SW480 (cell line): ENCODE data around the gene TMEM272.

Experiments used
- DNase-seq: peaks from one replicate; pipeline ENCODE4 v3.0.0-alpha.2; 2016; ENCODE audit warnings: low spot score

The TMEM272 gene

DNA sequence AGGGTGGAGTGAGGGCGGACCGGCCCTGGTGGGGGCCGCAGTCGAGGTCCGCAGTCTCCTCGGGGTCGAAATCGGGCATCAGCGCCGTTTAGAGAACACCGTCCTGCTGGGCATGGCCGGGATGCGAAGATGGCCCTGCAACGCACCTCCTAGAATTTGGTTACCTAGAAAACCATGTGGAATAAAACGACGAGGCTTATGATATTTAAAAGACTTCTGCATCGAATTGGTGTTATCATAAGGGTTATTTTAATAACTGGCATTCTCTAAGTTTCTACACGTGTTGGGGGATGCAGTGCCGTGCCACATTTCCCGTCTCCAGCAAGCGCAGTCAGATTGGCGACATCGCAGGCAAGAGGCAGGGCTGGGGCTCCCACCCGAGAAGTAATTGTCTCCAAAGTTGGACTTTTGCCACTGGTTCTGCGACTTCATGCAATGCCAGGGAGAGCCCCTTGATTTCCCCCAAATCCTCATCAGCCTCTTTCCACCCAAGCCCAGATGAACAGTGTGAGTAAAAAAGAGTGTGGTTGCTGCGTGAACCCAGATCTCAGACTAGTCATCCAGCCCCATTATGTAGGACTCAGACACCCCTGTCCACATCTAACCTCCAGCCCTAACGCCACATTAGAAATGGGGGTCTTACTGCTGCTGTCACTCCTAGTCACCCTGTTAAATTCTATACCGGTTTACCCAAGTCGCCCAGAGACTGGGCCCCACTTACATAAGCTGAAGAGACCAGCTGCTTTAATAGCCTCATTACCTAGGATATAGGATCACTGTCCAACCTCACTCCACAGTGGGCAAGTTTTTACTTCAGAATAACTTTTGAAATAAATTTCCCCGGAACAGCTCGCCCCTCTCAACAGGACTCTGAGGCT is 40.4 kb downstream of the TMEM272 start:
- no peak for DNase-seq

DNA sequence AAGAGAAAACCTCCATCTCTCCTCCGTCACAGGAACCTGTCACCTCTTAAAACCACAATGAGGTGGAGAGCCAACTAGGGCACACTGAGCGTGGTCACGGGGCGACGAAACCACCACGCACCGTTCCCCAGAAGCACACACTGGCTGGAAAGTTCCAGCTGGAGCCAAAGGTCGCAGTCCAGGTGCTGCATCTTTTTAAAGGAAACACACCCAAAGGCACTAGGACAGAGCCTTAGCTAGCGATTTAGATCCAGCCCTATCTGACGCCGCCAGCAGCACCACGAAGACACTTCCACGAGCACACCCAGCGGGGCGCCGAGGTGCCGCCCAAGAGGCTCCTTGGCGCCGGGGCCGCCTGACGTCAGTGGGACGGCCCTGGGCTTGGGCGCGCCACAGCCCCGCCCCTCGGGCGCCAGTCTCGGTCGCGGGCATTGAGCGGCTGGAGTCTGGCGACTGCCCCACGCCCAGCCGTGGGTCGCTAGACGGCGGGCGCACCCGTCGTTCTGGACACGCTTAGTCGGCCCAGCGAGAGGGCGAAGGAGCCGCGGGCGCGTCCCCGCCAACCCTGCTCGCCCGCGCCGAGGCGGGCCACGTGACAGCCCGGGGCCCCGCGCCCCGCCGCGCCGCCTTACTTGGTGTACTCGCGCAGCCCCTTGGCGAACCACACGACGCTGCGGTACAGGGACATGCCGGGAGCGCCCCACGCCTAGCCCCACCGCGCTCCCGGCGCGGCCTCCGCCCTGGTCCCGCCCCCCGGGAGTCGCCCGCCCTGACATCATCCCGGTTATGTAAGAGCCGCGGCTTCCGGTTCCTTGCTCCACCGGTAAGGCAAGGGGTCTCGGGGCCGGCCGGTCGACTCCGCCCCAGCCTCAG is 41.3 kb downstream of the TMEM272 start, which contains the start of gene DHRS12:
Gene DHRS12, minus strand, starts transcription at position 742 of the 873 bp plus-strand sequence. CDS start 4,504 bp downstream, outside the sequence.
- DNase-seq, result peak; percentile 79

DNA sequence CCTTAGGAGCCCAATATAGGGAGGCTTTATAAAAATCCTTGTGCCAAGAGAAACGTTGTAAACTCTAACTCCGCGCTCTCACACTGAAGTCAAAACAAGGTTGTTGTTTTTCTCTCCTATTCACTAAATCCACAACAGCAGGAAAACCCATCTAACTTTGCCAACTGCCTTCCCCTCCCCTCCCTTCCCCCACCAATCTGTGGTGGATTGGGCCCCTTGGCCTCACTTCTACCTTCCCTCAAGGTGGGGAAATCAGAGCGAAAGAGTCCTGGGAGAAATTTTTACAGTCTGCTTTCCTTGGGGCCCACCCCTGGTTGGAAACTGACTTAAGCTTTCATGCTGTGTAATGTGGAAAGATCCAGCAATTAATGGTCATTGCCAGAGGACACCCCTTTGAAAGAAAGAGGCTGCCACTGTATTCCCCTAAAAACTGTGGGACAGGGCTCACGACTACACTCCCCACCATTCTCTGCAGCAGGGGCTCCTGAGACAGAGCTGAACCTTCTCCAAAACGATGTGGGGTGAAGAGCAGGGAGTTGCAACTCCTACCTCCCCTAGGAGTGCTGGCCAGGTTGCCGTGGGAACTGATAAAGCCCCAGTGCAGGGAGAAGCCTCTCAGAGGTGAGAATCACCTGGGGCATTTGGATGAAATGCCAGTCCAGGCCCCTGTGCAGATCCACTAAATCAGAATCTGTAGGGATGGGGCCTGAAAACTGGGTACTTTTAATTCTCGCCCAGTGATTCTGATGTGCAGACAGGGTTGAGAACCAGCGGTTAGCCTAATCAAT is 42.2 kb downstream of the TMEM272 start:
- no peak for DNase-seq

DNA sequence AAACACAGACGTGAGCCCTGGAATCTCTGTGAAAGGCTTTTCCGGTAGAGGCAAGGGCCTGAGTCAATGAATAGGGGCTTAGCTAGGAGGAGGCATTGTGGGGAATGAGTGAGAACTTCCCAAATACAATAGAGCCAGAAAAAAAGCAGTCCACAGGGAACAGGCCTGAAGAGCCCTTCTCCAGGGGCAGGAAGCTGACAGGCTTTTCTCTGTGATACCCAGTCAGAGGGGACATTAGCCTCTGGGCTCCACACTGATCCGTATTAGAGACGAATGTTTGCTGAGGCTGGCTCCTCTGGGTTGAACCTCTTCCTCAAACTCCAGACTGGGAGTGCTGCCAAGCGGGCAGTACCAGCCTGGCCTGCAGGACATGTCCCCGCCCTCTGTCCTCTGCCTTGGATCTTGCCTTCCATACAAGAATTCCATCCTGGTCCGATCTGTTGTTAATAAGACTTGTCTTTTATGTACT is 43.3 kb downstream of the TMEM272 start:
- no peak for DNase-seq

DNA sequence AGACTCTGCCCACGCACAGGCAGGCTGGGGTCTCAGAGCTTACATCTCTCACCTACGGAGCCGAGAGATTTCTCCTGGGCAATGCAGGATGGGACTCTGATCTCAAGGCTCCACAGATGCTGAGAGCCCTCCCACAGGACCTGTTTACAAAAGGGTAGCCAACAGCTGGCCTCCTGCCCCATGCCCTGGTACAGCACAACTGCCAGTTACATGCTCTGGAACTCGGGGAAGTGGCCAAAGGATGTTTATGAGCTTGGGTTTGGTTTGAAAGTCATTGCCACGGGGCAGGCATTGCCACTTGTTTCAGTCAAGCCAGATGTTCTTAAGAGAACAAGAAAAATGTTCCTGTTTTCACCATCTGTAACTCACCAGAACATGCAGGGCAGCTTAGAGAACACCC is 44.5 kb downstream of the TMEM272 start:
- no peak for DNase-seq

DNA sequence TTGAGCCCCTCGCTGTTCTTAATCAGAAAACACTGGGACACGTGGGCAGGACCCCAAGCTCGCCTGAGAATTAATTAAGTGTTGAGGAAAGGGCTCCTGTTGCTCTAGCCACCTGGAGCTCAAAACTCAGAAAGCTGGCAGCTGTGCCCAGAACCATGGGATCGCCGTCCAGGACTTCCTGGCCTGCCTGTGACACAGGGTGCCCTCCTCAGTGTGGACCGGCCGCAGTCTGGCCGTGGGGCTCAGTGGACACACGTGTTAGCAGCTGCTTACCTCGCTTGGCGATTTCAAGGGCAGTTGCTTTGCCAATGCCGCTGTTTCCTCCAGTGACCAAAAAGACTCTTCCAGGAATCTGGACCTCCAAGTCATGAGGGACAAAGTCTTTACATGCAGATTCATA is 45.7 kb downstream of the TMEM272 start:
- no peak for DNase-seq

DNA sequence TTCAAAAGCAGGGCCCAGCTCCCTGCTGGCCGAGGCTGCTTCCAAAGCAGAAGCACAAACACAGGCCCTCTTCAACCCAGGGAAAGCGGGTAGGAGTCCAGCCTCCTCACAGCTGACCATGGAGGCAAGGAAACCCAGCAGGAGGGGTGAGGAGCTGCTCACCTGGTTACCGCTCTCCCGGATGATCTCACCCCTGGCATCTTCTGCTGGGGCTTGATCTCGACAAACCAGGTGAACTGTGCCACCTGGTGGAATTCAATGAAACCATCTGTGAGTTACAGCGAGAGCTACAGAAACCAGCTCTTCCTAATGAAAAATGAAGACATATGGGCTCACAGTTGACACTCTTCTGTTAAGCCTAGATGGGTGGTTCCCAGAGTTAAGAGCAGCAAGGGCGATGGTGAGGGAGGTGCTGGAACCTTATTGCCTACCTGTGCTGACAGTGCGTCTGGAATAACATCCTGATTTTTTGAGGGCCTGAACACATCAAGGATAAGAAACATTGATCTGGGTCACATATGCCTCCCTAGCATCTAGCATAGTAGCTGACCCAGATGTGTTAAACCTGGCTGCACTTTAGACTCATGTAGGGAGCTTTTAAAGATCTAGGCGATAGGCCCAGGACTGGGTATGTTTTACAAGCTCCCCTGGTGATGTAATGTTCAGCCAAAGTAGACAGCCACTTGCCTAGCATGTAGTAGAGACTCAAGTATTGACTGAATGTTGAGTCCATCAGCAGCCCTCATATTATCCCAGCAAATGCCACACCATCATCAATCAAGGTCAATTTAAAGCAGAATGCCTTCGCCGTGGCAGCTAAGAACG is 47.1 kb downstream of the TMEM272 start:
- DNase-seq, result peak; percentile 83

- no peak for DNase-seq
These were observed 48.4 kb downstream of the TMEM272 start for GRCh38 chr13:51796546-51796945.

- no peak for DNase-seq
These were observed 49.6 kb downstream of the TMEM272 start for GRCh38 chr13:51795419-51795818.

DNA sequence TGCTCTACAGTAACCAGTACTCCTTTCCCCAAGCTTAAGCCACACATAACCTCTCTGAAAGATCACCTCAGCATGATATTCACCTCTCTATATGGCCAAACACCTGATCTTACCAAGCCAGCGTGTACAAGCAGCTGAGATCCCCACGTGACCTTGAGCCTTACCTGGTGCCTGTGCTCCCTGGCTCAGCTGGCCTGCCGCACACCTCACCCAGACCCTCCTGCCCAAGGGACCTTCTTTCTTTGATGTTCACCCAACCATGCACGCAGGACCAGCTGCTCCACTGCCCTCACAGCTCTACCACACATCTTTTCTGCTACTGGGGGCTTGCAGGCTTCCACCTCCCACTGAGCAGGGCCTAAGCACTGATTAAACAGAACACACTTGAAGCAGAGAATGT is 50.0 kb downstream of the TMEM272 start:
- no peak for DNase-seq

DNA sequence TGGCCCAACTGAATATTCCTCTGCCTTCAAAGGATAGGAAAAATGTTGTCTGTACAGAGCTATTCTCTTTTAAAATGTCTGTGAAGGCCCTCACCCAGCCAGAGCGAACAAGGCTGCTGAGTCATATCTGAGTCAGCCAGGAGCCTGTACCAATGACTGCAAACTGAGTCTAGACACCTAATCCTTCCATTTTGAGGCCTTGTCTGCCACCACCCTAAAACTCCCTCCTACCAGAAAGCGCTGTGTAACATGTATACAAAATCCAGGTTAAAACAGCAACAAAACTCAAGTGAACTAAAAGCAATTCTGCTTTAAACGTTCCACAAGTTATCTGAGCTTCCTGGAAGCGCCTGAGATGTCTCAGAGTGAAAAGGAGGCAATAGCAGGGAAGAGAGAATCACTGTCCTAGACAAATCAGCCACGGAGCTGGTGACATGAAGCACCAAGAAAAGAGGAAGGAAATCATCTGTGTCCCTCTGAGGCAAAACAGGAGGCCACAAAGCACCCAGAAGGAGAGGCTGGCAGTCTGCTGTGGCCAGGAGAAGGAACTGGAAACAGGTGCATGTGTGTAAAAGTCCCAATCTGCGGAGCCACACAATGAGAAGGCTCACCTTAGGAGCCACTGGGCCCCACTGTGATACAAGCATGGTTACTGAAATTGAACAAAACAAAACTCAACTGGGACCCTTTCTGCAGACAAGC is 51.3 kb downstream of the TMEM272 start:
- DNase-seq, result peak; percentile 56

DNA sequence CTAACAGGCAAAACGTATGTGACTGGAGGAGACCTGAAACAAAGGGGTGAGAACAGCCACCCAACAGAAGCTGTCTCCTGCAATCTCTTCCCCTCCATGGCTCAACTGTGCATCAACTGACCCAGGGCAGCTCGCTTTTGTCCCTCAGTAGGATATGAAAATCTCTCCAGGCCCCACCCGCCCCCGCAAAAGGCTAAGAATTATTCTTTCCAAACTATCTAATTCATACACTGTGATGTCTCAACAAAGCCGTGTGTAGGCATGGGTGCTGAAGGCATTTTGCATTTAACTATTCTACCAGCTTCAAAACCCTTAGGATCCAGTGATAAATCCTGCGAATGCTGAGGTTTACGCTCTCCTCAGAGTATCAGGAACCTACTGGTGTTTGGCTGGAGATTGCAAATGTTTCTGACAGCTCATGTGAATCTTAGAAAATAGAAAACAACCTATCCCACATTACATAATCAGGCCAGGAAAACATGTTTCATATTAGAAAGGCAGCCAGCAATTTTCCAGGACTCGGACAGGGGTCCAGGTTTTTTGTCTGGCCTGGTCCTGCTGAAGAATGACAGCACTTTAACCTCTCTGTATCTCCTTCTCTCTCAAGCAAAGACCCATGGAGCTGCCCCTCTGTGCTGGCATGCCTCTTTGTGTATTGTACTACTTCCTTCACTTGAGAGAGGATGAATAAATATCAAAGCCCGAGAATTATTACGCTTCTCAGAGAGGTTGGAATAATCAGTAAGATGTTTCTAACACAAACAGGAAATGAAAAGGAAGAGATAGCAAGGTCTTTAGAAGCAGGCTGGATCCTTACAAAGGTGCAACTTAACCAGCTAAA is 58.3 kb downstream of the TMEM272 start:
- no peak for DNase-seq

- DNase-seq, result no peak
These were observed 59.1 kb downstream of the TMEM272 start for GRCh38 chr13:51785712-51786424.

DNA sequence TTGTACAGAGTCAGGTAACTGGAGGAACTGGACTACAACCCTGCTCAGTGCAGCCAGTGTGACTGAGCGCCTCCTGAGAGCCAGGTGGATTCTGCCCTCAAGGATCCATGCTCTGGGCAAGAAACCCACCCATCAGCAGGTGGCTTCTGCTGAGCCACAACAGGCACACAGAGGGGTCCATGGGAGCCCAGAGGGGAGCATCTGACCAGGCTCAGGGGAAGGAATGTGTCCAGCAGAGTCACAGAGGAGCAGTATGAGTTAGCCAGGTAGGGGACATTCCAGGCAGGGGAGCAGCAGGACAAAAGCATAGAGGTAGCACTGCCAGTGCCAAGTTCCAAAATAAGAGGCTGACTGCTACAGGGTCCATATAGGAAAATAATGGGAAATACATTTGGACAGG is 60.9 kb downstream of the TMEM272 start:
- DNase-seq, result no peak

DNA sequence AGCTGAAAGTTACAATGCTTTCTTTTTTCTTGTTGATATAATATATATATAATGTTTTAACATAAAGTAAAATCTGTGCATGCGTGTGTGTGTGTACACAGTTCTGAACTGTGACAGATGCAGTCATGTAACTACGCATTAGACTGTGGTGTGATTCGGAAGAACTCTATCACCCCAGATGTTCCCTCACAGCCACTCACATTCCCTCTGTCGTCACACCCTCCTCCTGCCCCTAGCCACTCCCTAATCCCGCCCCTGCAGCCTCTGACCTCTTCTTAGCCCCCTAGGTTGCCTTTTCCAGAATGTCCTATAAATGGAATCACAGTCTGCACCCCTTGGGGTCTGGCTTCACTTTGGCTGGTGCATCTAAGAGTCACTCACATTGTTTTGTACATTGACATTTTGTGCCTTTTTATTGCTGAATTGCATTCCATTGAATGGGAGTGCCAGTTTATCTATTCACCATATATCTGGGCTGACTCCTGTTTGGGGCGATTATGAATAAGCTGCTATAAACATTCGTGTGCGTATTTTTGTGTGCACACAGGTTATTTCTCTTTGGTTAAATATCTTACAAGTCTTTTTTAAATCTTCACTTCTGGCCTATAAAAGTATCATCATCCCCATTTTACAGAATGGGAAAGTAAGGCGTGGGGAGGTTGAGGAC is 61.4 kb downstream of the TMEM272 start:
- no peak for DNase-seq

DNA sequence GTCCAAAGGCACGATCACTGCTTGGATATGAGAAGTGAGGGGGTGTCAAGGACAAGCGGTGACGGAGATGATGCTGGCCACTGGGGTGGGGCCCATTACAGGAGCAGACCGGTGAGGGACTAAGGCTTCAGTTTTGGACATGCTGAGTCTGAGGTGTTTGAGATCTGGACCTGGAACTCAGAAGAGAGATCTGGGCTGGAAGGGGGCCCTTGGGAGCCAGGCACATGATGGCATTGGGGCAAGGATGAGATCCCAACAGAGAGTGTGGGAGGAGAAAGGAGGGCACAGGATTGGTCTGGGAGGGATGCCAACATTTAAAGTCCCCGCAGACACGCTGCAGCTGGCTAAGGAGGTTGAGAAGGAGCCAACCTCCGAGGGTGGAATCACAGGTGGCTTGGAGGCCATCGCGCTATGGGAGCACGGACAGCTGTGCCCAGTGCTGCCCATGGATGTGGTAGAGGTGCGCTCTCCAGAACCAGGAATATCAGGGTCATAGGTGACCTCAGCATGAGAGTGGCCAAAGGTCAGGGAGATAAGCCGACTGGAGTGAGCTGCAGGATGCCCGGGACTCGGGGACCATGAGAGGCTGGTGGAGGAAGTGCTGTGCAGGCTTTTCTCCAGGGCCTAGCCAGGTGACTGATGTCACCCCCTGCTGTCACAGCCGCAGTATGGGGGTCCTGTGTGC is 62.8 kb downstream of the TMEM272 start:
- DNase-seq, result no peak

DNA sequence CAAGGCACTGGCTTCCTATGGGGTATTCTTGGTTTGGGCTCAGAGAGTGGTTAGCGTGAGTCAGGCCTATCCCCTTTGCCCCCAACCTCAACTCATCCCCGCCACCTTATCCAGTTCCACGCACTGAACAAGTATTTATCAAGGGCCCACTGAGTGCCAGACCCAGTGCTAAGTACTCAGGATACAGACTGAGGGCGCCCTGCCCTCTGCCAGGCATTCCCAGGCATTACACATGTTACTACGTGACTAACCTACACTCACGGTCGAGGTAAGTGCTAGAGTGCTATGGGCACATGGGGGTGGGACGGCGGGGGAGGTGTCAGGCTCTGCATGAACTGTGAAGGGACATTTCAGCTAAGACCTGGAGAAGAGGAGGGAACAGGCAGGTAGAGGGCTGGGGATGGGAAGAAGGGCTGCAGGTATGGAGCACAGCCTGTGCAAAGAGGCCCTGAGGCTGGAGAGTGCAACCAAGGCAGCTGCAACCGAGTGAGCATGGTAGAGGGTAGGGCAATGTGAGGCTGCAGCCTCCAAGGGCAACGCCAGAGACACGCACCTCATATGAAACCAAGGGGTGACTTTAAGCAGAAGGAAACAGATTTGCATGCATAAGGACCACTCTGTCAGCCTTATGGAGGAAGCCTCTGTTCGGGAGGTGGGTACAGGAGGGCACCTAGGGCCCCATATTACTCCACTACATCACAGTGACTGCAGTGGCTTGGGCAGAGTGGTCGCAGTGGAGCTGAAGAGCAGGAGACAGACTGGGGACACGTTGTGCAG is 63.5 kb downstream of the TMEM272 start:
- peak; percentile 31 for DNase-seq
